IMR-90 (cell line): ENCODE data around the gene ACBD5. TPM values are rescaled to one million over a fixed set of nuclear protein-coding genes. Genes with fewer than 3 reads are reported as not detected.

Source experiments
- ATAC-seq: fragments of 200-7000 bp; cut with Tn5 transposase; 2 replicates; pipeline ENCODE4 v1.9.1; 2020; ENCODE audit warnings: low read depth, mild to moderate bottlenecking, moderate library complexity
- BruUV-seq: library from RNA; stranded (reverse); fragments of 400-500 nt; replicated peaks from 2 replicates; lab custom pipeline; 2021; lab: Mats Ljungman, UMichigan
- CTCF ChIA-PET: fragments of 300-600 bp; formaldehyde crosslinking; extraction: SDS; loops from one replicate; lab custom pipeline; 2021; ENCODE audit warnings: antibody characterized with exemption; lab: Yijun Ruan, JAX
- POLR2A ChIA-PET: fragments of 300-600 bp; sonication (Branson Sonifier 250); formaldehyde crosslinking; loops from one replicate; lab custom pipeline; 2022; ENCODE audit warnings: antibody characterized with exemption; ENCODE audit not compliant: unreplicated experiment; lab: Charles Lee
- DNase-seq: peaks from one replicate; pipeline ENCODE4 v3.0.0; 2013
- H2AFZ ChIP-seq: replicated peaks from 2 replicates; pipeline ENCODE3; 2013; ENCODE audit warnings: low read length, mild to moderate bottlenecking; ENCODE audit not compliant: poor library complexity
- H2AK5ac ChIP-seq: 2 replicates; pipeline ENCODE4 v1.6.1; 2013; ENCODE audit warnings: low read depth, low read length, inconsistent platforms
- H2AK9ac ChIP-seq: replicated peaks from 2 replicates; pipeline ENCODE3; 2013; ENCODE audit warnings: mild to moderate bottlenecking, low read depth, low read length, moderate library complexity; ENCODE audit not compliant: poor library complexity
- H2BK120ac ChIP-seq: 2 replicates; pipeline ENCODE4 v1.6.1; 2013; ENCODE audit warnings: low read depth, low read length, inconsistent platforms
- H2BK15ac ChIP-seq: 3 replicates; pipeline ENCODE4 v1.6.1; 2013; ENCODE audit warnings: low read depth, low read length, inconsistent platforms
- H2BK20ac ChIP-seq: 2 replicates; pipeline ENCODE4 v1.6.1; 2013; ENCODE audit warnings: low read depth, mild to moderate bottlenecking, inconsistent platforms, low read length, moderate library complexity
- H2BK5ac ChIP-seq: 2 replicates; pipeline ENCODE4 v1.6.1; 2013; ENCODE audit warnings: mild to moderate bottlenecking, low read depth, low read length, inconsistent platforms; ENCODE audit not compliant: poor library complexity, severe bottlenecking
- H3K14ac ChIP-seq: replicated peaks from 2 replicates; pipeline ENCODE4 v1.6.1; 2013; ENCODE audit warnings: low read depth, low read length, inconsistent platforms
- H3K18ac ChIP-seq: 2 replicates; pipeline ENCODE4 v1.6.1; 2013; ENCODE audit warnings: low read depth, low read length, control low read depth
- H3K23ac ChIP-seq: 2 replicates; pipeline ENCODE4 v1.6.1; 2013; ENCODE audit warnings: low read depth, low read length, inconsistent platforms
- H3K27ac ChIP-seq: 2 replicates; pipeline ENCODE4 v1.5.1; 2013; ENCODE audit warnings: mild to moderate bottlenecking, control low read depth, low read length; ENCODE audit not compliant: insufficient read depth
- H3K27me3 ChIP-seq: 2 replicates; pipeline ENCODE4 v1.6.1; 2013; ENCODE audit warnings: low read length; ENCODE audit not compliant: control insufficient read depth, insufficient read depth
- H3K36me3 ChIP-seq: 2 replicates; pipeline ENCODE4 v1.6.1; 2013; ENCODE audit warnings: low read length, mixed read lengths; ENCODE audit not compliant: control insufficient read depth, insufficient read depth
- H3K4ac ChIP-seq: 2 replicates; pipeline ENCODE4 v1.6.1; 2013; ENCODE audit warnings: low read depth, low read length, inconsistent platforms
- H3K4me1 ChIP-seq: 2 replicates; pipeline ENCODE4 v1.6.1; 2013; ENCODE audit warnings: low read length, mixed read lengths; ENCODE audit not compliant: control insufficient read depth, insufficient read depth
- H3K4me2 ChIP-seq: 2 replicates; pipeline ENCODE4 v1.6.1; 2013; ENCODE audit warnings: low read depth, mild to moderate bottlenecking, control low read depth, low read length, moderate library complexity
- H3K4me3 ChIP-seq: 2 replicates; pipeline ENCODE4 v1.5.1; 2013; ENCODE audit warnings: low read depth, mild to moderate bottlenecking, control low read depth, low read length, moderate library complexity; ENCODE audit not compliant: insufficient read depth
- H3K56ac ChIP-seq: 2 replicates; pipeline ENCODE4 v1.6.1; 2013; ENCODE audit warnings: low read length, inconsistent platforms; ENCODE audit not compliant: insufficient read depth; ENCODE audit errors: extremely low read depth
- H3K79me1 ChIP-seq, 2 experiments: 2 replicates each; pipeline ENCODE4 v1.6.1; 2013; ENCODE audit warnings: low read length in 2 of 2, inconsistent platforms in 1 of 2, low read depth in 1 of 2
- H3K9ac ChIP-seq: 2 replicates; pipeline ENCODE4 v1.6.1; 2013; ENCODE audit warnings: low read depth, low read length, control low read depth
- H3K9me1 ChIP-seq: 2 replicates; pipeline ENCODE4 v1.6.1; 2013; ENCODE audit warnings: low read length, inconsistent platforms; ENCODE audit not compliant: insufficient read depth
- H3K9me3 ChIP-seq: 2 replicates; pipeline ENCODE4 v1.6.1; 2013; ENCODE audit warnings: low read length; ENCODE audit not compliant: control insufficient read depth, insufficient read depth
- H4K20me1 ChIP-seq: 2 replicates; pipeline ENCODE4 v1.6.1; 2013; ENCODE audit warnings: low read length, inconsistent platforms; ENCODE audit not compliant: insufficient read depth
- H4K5ac ChIP-seq: 2 replicates; pipeline ENCODE4 v1.6.1; 2013; ENCODE audit warnings: mild to moderate bottlenecking, low read depth, low read length, control low read depth
- H4K8ac ChIP-seq, 2 experiments: 2 replicates each; pipeline ENCODE4 v1.6.1; 2013; ENCODE audit warnings: low read depth in 2 of 2, low read length in 2 of 2, control low read depth in 1 of 2, inconsistent platforms in 1 of 2
- H4K91ac ChIP-seq: 2 replicates; pipeline ENCODE4 v1.6.1; 2013; ENCODE audit warnings: low read depth, low read length, inconsistent platforms; ENCODE audit not compliant: insufficient read depth
- BHLHE40 ChIP-seq: fragments of 150-350 bp; IDR thresholded peaks from 2 replicates; pipeline ENCODE4 v1.6.1; 2016; ENCODE audit warnings: mild to moderate bottlenecking, low read depth, low read length
- CHD1 ChIP-seq: IDR thresholded peaks from 2 replicates; pipeline ENCODE4 v1.6.1; 2012; ENCODE audit warnings: low read depth, low read length, improper control_type of control experiment
- CTCF ChIP-seq: conservative IDR thresholded peaks from 2 replicates; pipeline ENCODE4 v1.5.1; 2012; ENCODE audit warnings: mild to moderate bottlenecking, low read depth, low read length, improper control_type of control experiment
- ELK1 ChIP-seq: fragments of 150-350 bp; IDR thresholded peaks from 2 replicates; pipeline ENCODE4 v1.6.1; 2016; ENCODE audit warnings: low read depth, mild to moderate bottlenecking, low read length, moderate library complexity, borderline replicate concordance
- FOS ChIP-seq: fragments of 150-350 bp; IDR thresholded peaks from 2 replicates; pipeline ENCODE4 v1.6.1; 2016; ENCODE audit warnings: low read depth, low read length
- MAFK ChIP-seq: IDR thresholded peaks from 2 replicates; pipeline ENCODE4 v1.6.1; 2012; ENCODE audit warnings: low read depth, low read length, improper control_type of control experiment
- MAZ ChIP-seq: IDR thresholded peaks from 2 replicates; pipeline ENCODE4 v1.6.1; 2012; ENCODE audit warnings: low read depth, mild to moderate bottlenecking, low read length, improper control_type of control experiment, moderate library complexity, borderline replicate concordance
- MXI1 ChIP-seq: IDR thresholded peaks from 2 replicates; pipeline ENCODE4 v1.6.1; 2012; ENCODE audit warnings: low read depth, mild to moderate bottlenecking, low read length, moderate library complexity, borderline replicate concordance
- NFE2L2 ChIP-seq: fragments of 150-350 bp; IDR thresholded peaks from 2 replicates; pipeline ENCODE4 v1.6.1; 2016; ENCODE audit warnings: low read depth, mild to moderate bottlenecking, low read length
- RAD21 ChIP-seq: IDR thresholded peaks from 2 replicates; pipeline ENCODE4 v1.6.1; 2012; ENCODE audit warnings: low read length, improper control_type of control experiment
- RFX5 ChIP-seq: IDR thresholded peaks from 2 replicates; pipeline ENCODE4 v1.8.0; 2012; ENCODE audit warnings: low read depth, mild to moderate bottlenecking, low read length, moderate library complexity
- SMC3 ChIP-seq: fragments of 150-350 bp; IDR thresholded peaks from 2 replicates; pipeline ENCODE4 v1.6.1; 2016; ENCODE audit warnings: low read depth, mild to moderate bottlenecking, antibody characterized with exemption, low read length, moderate library complexity
- USF2 ChIP-seq: fragments of 150-350 bp; IDR thresholded peaks from 2 replicates; pipeline ENCODE4 v1.6.1; 2017; ENCODE audit warnings: mild to moderate bottlenecking, antibody characterized with exemption, low read length, low read depth
- WGBS, 2 experiments: methylation state at CpG; one replicate each; pipeline versions ENCODE4 v1.1.5 to v1.1.7; 2013; ENCODE audit warnings: missing lambda C conversion rate in 2 of 2; ENCODE audit not compliant: insufficient read length in 1 of 2; ENCODE audit errors: extremely low coverage in 2 of 2; 5-methylcytosine and 5-hydroxymethylcytosine counted together
- dilution Hi-C: fragments of 300-500 bp; cut with HindIII; formaldehyde crosslinking; loops from one replicate; pipeline ENCODE4 v1.14.3; 2018; ENCODE audit warnings: low sequenced_read_pairs; ENCODE audit not compliant: unreplicated experiment
- in situ Hi-C: fragments of 300-500 bp; cut with MboI; formaldehyde crosslinking; loops from 3 replicates; pipeline ENCODE4 v1.14.3; 2019; ENCODE audit warnings: low sequenced_read_pairs, inconsistent platforms, mixed read lengths
- intact Hi-C: fragments of 100-400 bp; cut with micrococcal nuclease; formaldehyde crosslinking; loops from 2 replicates; pipeline ENCODE4 v1.10.0; 2022
- polyA plus RNA-seq, 3 experiments: library from polyadenylated mRNA; depleted of rRNA; stranded (reverse); fragments of >200 nt; gene quantifications; 2 replicates each; pipeline ENCODE4 v1.2.3, GENCODE V29; 2012; ENCODE audit warnings: low replicate concordance in 1 of 3
- total RNA-seq: library from RNA; depleted of rRNA; stranded (reverse); fragments of >200 nt; gene quantifications from 2 replicates; pipeline ENCODE4 v1.2.3, GENCODE V29; 2012

Gene ACBD5
- total and polyA plus RNA-seq, 2 of the 4 experiments (the other 2 are of a cell fraction): 7.7 to 11.7 TPM

GRCh38 chr10:27203806-27204205 is 36.8 kb downstream of the ACBD5 start:
- ChIA-PET POLR2A (no interaction called here), CTCF (no interaction called here)
- Histone ChIP-seq H3K18ac (no peak overlapping the region), H3K4ac (no peak overlapping the region), H2AK9ac (no peak overlapping the region), H3K36me3 (peaks cover 23% of the 10 kb centered on the region), H2AFZ (no peak overlapping the region), H3K4me2 (no peak overlapping the region), H3K9me1 (0 out of 2 replicates have a peak, but pooled peaks cover 2% of the 10 kb centered on the region), H4K91ac (no peak overlapping the region), H3K27me3 (no peaks in the 10 kb centered on the region), H3K27ac (no peak overlapping the region), H2BK20ac (no peak overlapping the region), H3K79me1 (0 out of 4 replicates have a peak, but pooled peaks cover 0 to 3% of the 10 kb centered on the region in 2 experiments), H3K4me1 (0 out of 2 replicates have a peak, but pooled peaks cover 2% of the 10 kb centered on the region), H2AK5ac (no peak overlapping the region), H3K14ac (no peak overlapping the region), H4K8ac (no peak overlapping the region), H4K5ac (no peak overlapping the region), H3K4me3 (no peak overlapping the region), H3K9ac (no peak overlapping the region), H3K9me3 (no peaks in the 10 kb centered on the region), H3K23ac (no peak overlapping the region), H4K20me1 (no peaks in the 10 kb centered on the region), H2BK15ac (no peak overlapping the region), H2BK5ac (no peak overlapping the region), H3K56ac (no peak overlapping the region), H2BK120ac (no peak overlapping the region)
- no peak for ATAC-seq
- in situ Hi-C loops: no loop called here
- no peak for DNase-seq
- 100% methylated on average over 1 of the region's 5 CpGs; no CpG with 5 or more reads in 1 of the 2 experiments for WGBS, 2 experiments
- BruUV-seq: no TSS peak
- TF ChIP-seq BHLHE40: no peak
- TF ChIP-seq CTCF: no peak
- TF ChIP-seq SMC3: no peak
- TF ChIP-seq RFX5: no peak
- no peak for TF ChIP-seq NFE2L2
- no peak for TF ChIP-seq CHD1
- no peak for TF ChIP-seq RAD21
- TF ChIP-seq ELK1: no peak
- no peak for TF ChIP-seq MAFK
- TF ChIP-seq FOS: no peak
- no peak for TF ChIP-seq MAZ
- no peak for TF ChIP-seq USF2
- TF ChIP-seq MXI1: no peak
- intact Hi-C loops: no loop called here
- dilution Hi-C loops: no loop called here
